HG02588 (cell line): Measurements from ENCODE around the gene EML2.

Source experiments
- ATAC-seq: cut with Tn5 transposase; IDR thresholded peaks from one replicate; pipeline ENCODE4 v1.9.1; 2021; ENCODE audit warnings: mild to moderate bottlenecking, moderate library complexity; ENCODE audit not compliant: unreplicated experiment

The EML2 gene

DNA sequence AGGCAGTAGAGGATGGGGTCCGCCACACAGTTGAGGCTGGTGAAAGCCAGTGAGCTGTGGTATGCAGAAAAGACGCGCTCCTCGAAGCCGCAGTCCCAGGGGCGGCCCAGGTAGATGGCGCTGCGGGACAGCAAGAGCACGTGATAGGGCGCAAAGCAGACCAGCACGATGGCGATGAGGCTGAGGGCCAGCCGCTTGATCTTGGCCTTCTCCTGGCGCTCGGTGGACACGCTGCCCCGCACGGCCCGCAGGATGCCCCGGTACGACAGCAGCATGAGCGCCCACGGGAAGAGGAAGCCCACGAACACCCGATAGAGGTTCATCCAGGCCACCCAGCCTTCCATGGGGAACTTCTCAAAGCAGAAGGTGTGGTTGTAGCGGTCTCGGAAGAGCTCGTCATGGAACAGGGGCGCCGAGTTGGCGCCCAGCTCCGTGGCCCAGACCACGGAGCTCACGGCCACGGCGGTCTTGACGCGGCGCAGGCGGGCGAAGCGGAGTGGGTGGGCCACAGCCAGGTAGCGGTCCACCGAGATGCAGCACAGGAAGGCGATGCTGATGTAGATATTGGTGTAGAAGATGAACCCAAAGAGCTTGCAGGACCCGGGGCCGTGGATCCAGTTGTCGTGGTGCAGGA lies 48.1 kb downstream of the EML2 start:
- no peak for ATAC-seq

DNA sequence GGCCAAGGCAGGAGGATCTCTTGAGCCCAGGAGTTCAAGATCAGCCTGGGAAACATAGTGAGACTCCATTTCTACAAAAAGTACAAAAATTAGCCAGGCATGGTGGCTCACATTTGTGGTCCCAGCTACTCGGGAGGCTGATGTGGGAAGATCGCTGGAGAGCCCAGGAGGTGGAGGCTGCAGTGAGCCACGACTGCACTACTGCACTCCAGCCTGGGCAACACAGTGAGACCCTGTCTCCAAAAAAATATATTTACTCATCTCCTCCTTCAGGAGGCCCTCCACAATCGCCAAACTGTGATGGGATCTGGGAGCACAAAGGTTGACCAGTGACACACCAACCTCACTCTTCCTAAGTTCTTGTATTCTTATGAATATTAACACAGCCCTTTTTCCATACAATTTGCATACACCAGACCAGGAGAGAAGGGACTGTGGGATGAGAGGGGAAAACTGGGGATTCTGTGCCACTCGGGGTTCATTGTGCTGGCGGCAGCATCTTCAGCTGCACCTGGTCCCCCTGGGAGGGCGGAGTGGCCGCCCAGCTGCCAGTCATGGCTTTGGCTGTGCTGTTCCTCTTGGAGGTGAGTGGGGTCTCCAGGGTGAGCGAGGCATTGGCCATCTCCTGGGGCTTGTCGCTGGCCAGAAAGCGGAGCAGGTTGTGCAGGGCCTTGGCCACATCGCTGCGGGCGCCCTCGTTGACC lies 48.7 kb downstream of the EML2 start:
- ATAC-seq: no peak

DNA sequence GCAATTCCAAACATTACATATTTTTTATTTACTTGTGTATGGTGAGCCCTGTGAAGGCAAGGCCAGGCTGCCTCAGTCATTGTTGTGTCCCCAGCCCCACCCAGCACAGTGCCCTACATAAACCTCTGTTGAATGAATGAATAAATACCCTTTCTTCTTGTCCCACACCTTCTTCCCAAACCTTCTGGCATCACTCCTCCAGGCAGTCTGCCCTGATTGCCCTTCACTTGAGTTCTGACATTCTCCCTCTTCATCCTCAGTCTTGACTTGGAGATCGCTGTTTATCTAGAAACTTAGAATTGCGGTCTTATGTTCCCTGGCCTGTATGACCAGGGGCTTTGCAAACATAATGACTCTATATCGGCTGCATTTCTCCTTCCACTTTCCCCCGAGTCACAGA lies 49.4 kb downstream of the EML2 start:
- no peak for ATAC-seq

DNA sequence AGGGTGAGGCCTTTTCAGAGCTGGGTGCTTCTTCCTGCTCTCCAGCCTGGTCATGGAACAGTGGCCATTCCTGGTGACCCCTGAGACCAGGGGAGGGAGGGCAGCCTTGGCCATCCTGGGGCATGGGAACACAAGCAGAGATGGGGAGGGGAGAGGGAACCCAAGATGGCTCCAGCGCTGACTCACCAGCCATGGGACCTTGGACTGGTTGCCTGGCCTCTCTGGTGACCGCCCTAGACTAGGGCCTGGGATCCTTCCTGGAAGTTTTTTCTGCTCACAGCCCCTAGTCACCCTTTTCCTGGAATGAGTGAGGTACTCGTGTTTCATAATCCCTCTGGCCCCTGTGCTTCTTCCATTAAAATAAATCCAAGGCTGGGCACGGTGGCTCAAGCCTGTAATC lies 51.3 kb downstream of the EML2 start:
- no peak for ATAC-seq

- ATAC-seq: no peak
Observed at GRCh38 chr19:45585158-45585577, 54.0 kb downstream of the EML2 start.

GRCh38 chr19:45584332-45585157 lies 54.7 kb downstream of the EML2 start, which contains the start of gene OPA3:
Gene OPA3, minus strand, starts transcription at chr19:45584802. Its CDS starts 38 bp downstream, at chr19:45584764.
- peak; percentile 85 for ATAC-seq

- no peak for ATAC-seq
Observed at GRCh38 chr19:45581576-45581975, 57.6 kb downstream of the EML2 start.

DNA sequence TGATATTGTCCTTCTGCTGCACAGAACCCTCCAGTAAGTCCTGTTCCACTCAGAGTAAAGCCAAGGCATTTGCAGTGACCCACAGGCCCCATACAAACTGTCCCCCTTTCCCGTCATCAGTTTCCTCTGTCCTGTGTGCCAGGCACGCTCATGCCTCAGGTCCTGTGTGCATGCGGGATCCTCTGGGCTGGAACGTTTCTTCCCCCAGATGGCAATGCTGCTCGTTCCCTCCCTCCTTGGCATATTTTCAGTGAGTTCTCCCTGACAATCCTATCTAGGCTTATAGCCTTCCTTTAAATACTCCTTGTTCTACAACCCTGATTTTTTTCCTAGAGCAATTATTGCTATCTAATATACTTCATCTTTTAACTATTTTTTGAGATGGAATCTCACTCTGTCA lies 60.3 kb downstream of the EML2 start:
- no peak for ATAC-seq

GRCh38 chr19:45577111-45577905 lies 61.9 kb downstream of the EML2 start:
- ATAC-seq: no peak

- no peak for ATAC-seq
Observed at GRCh38 chr19:45576682-45577081, 62.5 kb downstream of the EML2 start.

- no peak for ATAC-seq
Observed at GRCh38 chr19:45575216-45575615, 64.0 kb downstream of the EML2 start.

- ATAC-seq: no peak
Observed at GRCh38 chr19:45574526-45574925, 64.7 kb downstream of the EML2 start.

DNA sequence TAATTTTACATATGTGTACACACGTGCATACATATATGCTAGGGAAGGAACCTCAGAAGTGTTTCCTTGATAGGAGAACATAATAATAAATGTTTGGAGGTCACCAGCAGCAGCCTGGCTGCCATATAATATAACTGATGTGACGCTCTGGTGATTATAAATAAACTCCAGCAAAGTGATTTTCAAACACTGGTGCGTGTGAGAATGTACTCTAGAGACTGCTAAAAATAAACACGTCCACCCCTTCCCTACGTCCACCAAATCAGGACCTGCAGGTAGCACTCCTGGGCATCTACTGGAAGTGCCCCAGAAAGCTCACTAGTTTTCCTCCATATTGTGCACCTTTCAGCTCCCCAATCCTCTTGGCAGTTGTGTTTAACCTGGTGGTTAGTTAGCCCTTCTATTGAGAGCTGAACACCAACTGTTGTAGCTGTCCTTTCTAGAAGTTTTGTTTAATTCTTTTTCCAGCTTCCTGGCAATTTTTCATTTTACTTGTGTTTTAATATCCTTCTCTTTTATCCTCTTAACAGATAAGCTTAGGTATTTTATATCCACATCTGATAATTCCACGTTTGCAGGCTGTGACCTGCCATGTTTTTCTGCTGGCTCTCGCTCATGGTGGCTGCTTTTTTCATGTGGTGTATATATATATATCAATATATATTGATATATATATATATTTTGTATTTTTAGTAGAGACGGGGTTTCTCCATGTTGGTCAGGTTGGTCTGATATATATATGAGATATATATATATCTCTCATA lies 67.6 kb downstream of the EML2 start:
- no peak for ATAC-seq

DNA sequence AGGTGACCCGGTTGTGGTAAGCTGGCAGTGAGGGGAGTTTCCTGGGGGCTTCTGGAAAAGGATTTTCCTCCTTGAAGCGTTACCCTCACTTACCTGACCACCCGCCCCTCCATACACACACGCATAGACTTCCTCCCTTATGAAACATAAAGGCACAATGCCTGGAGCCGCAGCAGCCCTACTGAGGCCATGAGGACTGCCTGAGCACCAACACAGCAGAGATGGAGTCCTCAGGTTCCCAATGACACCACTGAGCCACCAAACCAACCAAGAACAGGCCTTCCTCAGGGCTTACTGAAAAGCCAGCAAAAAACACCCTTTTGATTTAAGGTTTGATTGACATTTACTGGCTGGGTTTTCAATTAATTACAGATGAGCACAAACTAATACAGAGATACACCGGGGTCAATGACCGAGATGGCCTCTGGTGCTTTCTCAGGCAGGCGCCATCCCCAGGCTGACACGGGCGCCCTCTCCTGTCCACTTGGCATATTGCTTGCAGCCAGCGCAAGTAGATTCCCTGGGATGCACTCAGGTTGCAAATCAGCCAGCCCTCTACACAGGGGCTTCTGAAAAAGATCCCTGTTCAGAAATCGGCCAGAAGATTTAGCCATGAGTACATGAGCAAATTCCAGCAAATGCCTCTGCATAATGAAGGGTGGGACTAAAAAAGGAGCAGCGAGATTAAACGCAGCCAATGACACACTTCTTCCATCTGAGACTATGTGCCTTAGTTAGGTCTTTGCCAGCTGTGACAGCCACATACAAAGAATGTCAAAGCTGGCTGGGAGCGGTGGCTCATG lies 69.4 kb downstream of the EML2 start:
- ATAC-seq: no peak

- no peak for ATAC-seq
Observed at GRCh38 chr19:45568732-45569131, 70.5 kb downstream of the EML2 start.

DNA sequence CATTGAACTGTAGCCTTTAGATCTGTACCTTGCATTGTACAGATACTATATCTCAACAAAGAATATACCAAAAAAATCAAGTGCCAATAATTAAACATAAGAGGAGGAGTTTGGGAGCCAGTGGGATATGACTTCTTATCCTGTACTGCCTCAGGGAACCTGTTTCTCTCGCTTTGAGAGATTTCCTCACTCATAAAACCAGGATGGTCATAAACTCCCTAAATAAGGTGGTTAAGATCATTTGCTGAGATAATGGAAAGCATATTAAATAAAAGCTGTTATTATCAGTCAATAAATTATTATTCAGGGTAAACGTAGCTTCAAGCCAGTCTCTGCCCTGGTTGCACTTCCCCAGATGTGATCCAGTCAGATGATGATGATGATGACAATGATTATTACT lies 71.6 kb downstream of the EML2 start:
- no peak for ATAC-seq

DNA sequence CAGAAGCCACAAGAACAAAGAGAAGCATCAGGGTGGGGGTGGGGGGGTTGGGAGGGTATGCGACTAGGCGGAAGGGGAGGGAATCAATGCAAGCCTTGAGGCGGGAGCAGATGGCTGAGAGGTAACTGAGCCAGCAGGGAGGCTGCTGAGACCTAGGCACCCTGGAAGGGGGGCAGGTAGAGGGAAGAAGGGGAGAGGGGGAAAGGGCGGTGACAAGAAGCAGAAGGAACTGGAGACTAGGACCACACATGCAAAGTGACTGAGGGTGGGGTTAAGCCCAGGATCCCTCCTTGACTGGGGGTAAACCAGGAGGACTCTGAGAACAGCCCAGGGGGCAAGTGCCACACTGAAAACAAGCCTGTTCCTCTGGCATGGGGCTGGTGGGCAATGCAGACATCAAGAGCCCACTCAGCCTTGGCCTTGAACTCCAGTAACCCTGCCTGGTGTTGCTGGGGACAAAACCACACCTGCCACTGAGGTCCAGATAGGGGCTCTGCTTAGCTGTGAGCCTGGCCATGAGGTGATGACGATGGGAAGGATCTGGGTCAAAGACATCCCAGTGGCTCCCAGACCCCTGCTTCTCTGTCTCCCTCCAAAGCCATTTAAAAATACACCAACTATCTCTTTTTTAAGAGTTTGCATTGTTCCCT lies 74.9 kb downstream of the EML2 start:
- no peak for ATAC-seq

DNA sequence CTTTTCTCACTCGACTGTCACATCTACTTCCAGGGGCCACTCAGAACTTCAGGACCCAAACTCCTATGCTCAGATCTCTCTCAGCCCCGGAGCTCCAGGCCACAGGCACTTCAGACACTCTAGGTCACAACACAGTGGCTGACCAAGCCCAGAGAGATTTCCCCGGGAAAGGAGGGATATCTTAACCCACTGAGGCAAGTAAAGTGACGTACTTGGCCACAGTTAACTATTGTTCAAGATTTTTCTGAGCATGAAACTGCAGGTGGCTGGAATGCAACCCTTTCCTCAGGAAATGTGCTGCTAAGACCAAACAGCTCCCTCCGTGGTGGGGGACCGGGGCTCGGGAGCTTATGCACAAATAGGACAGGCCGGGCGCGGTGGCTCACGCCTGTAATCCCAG lies 78.5 kb downstream of the EML2 start:
- no peak for ATAC-seq

GRCh38 chr19:45560038-45560437 lies 79.2 kb downstream of the EML2 start:
- no peak for ATAC-seq
